Esophagus squamous epithelium (tissue), 4 donors: Measurements from ENCODE around the gene KCNQ1.

Source experiments
- CTCF ChIP-seq, 6 experiments: fragments of 450-650 bp in 4 of 6; fragments of 200-600 bp in 2 of 6; sonication (generic) in 2 of 6; IDR thresholded peaks; one replicate each; pipeline ENCODE4 v1.5.1; 2016 to 2019; ENCODE audit warnings: antibody characterized with exemption in 6 of 6, mild to moderate bottlenecking in 4 of 6, moderate library complexity in 4 of 6
- POLR2A ChIP-seq, 4 donors: fragments of 450-650 bp; IDR thresholded peaks; one replicate each; pipeline ENCODE4 v1.6.1; 2017; ENCODE audit warnings: antibody characterized with exemption in 4 of 4, mild to moderate bottlenecking in 4 of 4, moderate library complexity in 3 of 4

- TF ChIP-seq CTCF (IDR thresholded peaks at IDR 0.05) = no peak
- TF ChIP-seq POLR2A (IDR thresholded peaks at IDR 0.05) = no peak
Observed at GRCh38 chr11:2580571-2581001, 135.8 kb downstream of the KCNQ1 start.
